Measurements from ENCODE around the gene EFNA3.
A peak's percentile ranks its signal among the peaks of the same experiment; 100 is the strongest.

The EFNA3 gene

GRCh38 chr1:155070158-155070621, 8.4 kb upstream of the EFNA3 start:
- no peak for FAIRE-seq

- FAIRE-seq, result no peak
These were observed 7.7 kb upstream of the EFNA3 start for GRCh38 chr1:155070721-155071569.

GRCh38 chr1:155071701-155072100, 6.9 kb upstream of the EFNA3 start:
- no peak for FAIRE-seq

- FAIRE-seq, result no peak
These were observed 5.9 kb upstream of the EFNA3 start for GRCh38 chr1:155072531-155073289.

GRCh38 chr1:155073377-155074242, 5.0 kb upstream of the EFNA3 start:
- FAIRE-seq, result no peak

GRCh38 chr1:155075535-155075934, 3.1 kb upstream of the EFNA3 start:
- no peak for FAIRE-seq

- no peak for FAIRE-seq
These were observed 2.3 kb upstream of the EFNA3 start for GRCh38 chr1:155076371-155076770.

- FAIRE-seq, result no peak
These were observed 1.3 kb upstream of the EFNA3 start for GRCh38 chr1:155077346-155077745.

- FAIRE-seq, result no peak
These were observed 735 bp upstream of the EFNA3 start for GRCh38 chr1:155077758-155078445.

GRCh38 chr1:155079210-155079486, 511 bp downstream of the EFNA3 start:
- no peak for FAIRE-seq

GRCh38 chr1:155079487-155080311, 1.1 kb downstream of the EFNA3 start:
- no peak for FAIRE-seq

- FAIRE-seq, result no peak
These were observed 1.9 kb downstream of the EFNA3 start for GRCh38 chr1:155080312-155081228.

- no peak for FAIRE-seq
These were observed 3.0 kb downstream of the EFNA3 start for GRCh38 chr1:155081472-155082300.

GRCh38 chr1:155082301-155083051, 3.8 kb downstream of the EFNA3 start:
- FAIRE-seq, result no peak

GRCh38 chr1:155083052-155083541, 4.5 kb downstream of the EFNA3 start:
- FAIRE-seq, result no peak

GRCh38 chr1:155083865-155084721, 5.5 kb downstream of the EFNA3 start:
- FAIRE-seq, result no peak

- FAIRE-seq, result peak; percentile 90
These were observed 6.3 kb downstream of the EFNA3 start for GRCh38 chr1:155084722-155085503.

Data from A204.1 (cell line).